Measurements from ENCODE around the gene EBPL. TPM values are rescaled to one million over a fixed set of nuclear protein-coding genes. Genes with fewer than 3 reads are reported as not detected.
A peak's percentile ranks its signal among the peaks of the same experiment; 100 is the strongest.

Gene EBPL
- total and polyA plus RNA-seq, 9 of the 15 experiments (the other 6 are each of a cell fraction or from before 2014, with no cell fraction given) = 5.2 to 68.3 (median 43.0) TPM

- H3K79me2 ChIP-seq (ENCODE audit: control insufficient read depth, insufficient read depth, low read length) = no peaks in the 10 kb centered on the region
- H2AFZ ChIP-seq (ENCODE audit: low read depth, low read length) = no peak overlapping the region
- TF ChIP-seq HBP1 (CRISPR knock-in tag; IDR thresholded peaks at IDR 0.05) = no peak
- no peak for TF ChIP-seq ZNF212 (CRISPR knock-in tag; IDR thresholded peaks at IDR 0.05)
- no peak for TF ChIP-seq ZNF41 (CRISPR knock-in tag; conservative IDR thresholded peaks at IDR 0.05)
- TF ChIP-seq NFE2L1 (tag; IDR thresholded peaks at IDR 0.05; ENCODE audit: borderline replicate concordance, low read depth) = no peak
- TF ChIP-seq ZNF133 (CRISPR knock-in tag; IDR thresholded peaks at IDR 0.05) = no peak
- TF ChIP-seq MEF2D (tag; conservative IDR thresholded peaks at IDR 0.05; ENCODE audit: low read depth) = peak; percentile 80
- peaks cover 0 to 11% of the 10 kb centered on the region in 2 experiments; a peak in 2 of 5 replicates for H3K4me1 ChIP-seq (replicated peaks in 1 of 2; ENCODE audit: control insufficient read depth in 2 of 2, insufficient read depth in 2 of 2, low read length in 2 of 2)
- CTCF ChIA-PET (ENCODE audit: low intra/inter-chr PET ratio) = no interaction called here
- H3K4me3 ChIP-seq = no peak overlapping the region
- H3K4me2 ChIP-seq (ENCODE audit: insufficient read depth, low read length) = no peak overlapping the region
- no peak for FAIRE-seq
- WGBS (ENCODE audit: insufficient coverage, low coverage, missing lambda C conversion rate) = 11% methylated on average over 10 of the region's 11 CpGs
- BruUV-seq (replicated peaks) = no TSS peak
- ATAC-seq = no peak
- POLR2A ChIA-PET = interaction anchor here (0.6 kb wide), 1 partner anchor 38 kb away, joined by 3 read pairs; no protein-coding TSS in a partner anchor
- no peak for DNase-seq (ENCODE audit: extremely low read depth in 1 of 4, low spot score in 3 of 4)
- no peak overlapping the region for H3K27ac ChIP-seq (ENCODE audit: extremely low read depth, low read depth, low read length)
- H3K9me1 ChIP-seq (ENCODE audit: control insufficient read depth, insufficient read depth, low read length) = no peaks in the 10 kb centered on the region
- H3K36me3 ChIP-seq (ENCODE audit: control insufficient read depth, insufficient read depth, low read length) = no peaks in the 10 kb centered on the region
- no peaks in the 10 kb centered on the region for H4K20me1 ChIP-seq (replicated peaks; ENCODE audit: control insufficient read depth, insufficient read depth, low read length)
- H3K9ac ChIP-seq (ENCODE audit: insufficient read depth in 1 of 2, low read depth in 2 of 2, low read length in 2 of 2) = no peak overlapping the region
- intact Hi-C loops (cut with micrococcal nuclease) = no loop called here
- in situ Hi-C loops (cut with MboI) = no loop called here
- H3K9me3 ChIP-seq (replicated peaks; ENCODE audit: control insufficient read depth, insufficient read depth, low read depth, low read length) = no peaks in the 10 kb centered on the region
- H3K27me3 ChIP-seq (ENCODE audit: control insufficient read depth in 2 of 2, insufficient read depth in 2 of 2, low read length in 2 of 2) = no peaks in the 10 kb centered on the region
These were observed 68.9 kb downstream of the EBPL start for GRCh38 chr13:49622174-49622946.
